Activated T-cell treated with anti-CD3 and anti-CD28 coated beads, Interleukin-2, amount 50 U/mL, for 4 hours (primary cell): ENCODE measurements around the gene CAMK2B. TPM values are rescaled to one million over a fixed set of nuclear protein-coding genes. Genes with fewer than 3 reads are reported as not detected.

ENCODE experiments used
- ATAC-seq, 2 donors: fragments of 200-7000 bp; cut with Tn5 transposase; one replicate each; pipeline ENCODE4 v1.10.0; 2021
- DNase-seq: peaks from one replicate; pipeline ENCODE4 v3.0.0-alpha.2; 2020
- H3K27me3 Mint-ChIP-seq: one replicate; pipeline ENCODE4 v1.8.0; 2021; ENCODE audit warnings: low read depth, mixed read lengths
- H3K36me3 Mint-ChIP-seq: one replicate; pipeline ENCODE4 v1.8.0; 2022; ENCODE audit warnings: mixed read lengths; ENCODE audit not compliant: insufficient read depth
- H3K4me1 Mint-ChIP-seq: one replicate; pipeline ENCODE4 v1.8.0; 2021; ENCODE audit warnings: low read depth, mixed read lengths
- H3K4me3 Mint-ChIP-seq: one replicate; pipeline ENCODE4 v1.8.0; 2021; ENCODE audit warnings: mild to moderate bottlenecking, moderate library complexity, mixed read lengths
- H3K9me3 Mint-ChIP-seq: one replicate; pipeline ENCODE4 v1.8.0; 2021; ENCODE audit warnings: mixed read lengths
- total RNA-seq, 3 donors: library from RNA; stranded (reverse); gene quantifications; one replicate each; pipeline ENCODE4 v1.2.1, GENCODE V29; 2021

Gene CAMK2B
- total RNA-seq, 3 donors from 2014 or later = 0.33 to 1.8 (median 1.6) TPM

- Mint-ChIP-seq H3K4me1 (peaks cover 6% of the 10 kb centered on the region), H3K36me3 (no peaks in the 10 kb centered on the region), H3K9me3 (no peaks in the 10 kb centered on the region), H3K4me3 (no peak overlapping the region), H3K27me3 (peaks cover 20% of the 10 kb centered on the region)
- ATAC-seq (no peak), DNase-seq (no peak)
Measured at GRCh38 chr7:44308596-44309270, 16.7 kb downstream of the CAMK2B start.

- Mint-ChIP-seq H3K36me3 (no peaks in the 10 kb centered on the region), H3K9me3 (no peaks in the 10 kb centered on the region), H3K27me3 (peaks cover 20% of the 10 kb centered on the region), H3K4me3 (no peak overlapping the region), H3K4me1 (peaks cover 6% of the 10 kb centered on the region)
- ATAC-seq (no peak), DNase-seq (no peak)
Measured at GRCh38 chr7:44307905-44308595, 17.3 kb downstream of the CAMK2B start.

- DNase-seq (no peak), ATAC-seq (peak; percentile 25 to 36)
- Mint-ChIP-seq H3K27me3 (peaks cover 18% of the 10 kb centered on the region), H3K4me3 (no peak overlapping the region), H3K9me3 (no peaks in the 10 kb centered on the region), H3K36me3 (no peaks in the 10 kb centered on the region), H3K4me1 (peaks cover 6% of the 10 kb centered on the region)
Measured at GRCh38 chr7:44307301-44307900, 18.0 kb downstream of the CAMK2B start.

- Mint-ChIP-seq H3K9me3 (no peaks in the 10 kb centered on the region), H3K36me3 (no peaks in the 10 kb centered on the region), H3K27me3 (peaks cover 12% of the 10 kb centered on the region), H3K4me1 (peaks cover 6% of the 10 kb centered on the region), H3K4me3 (no peak overlapping the region)
- ATAC-seq (no peak), DNase-seq (no peak)
Measured at GRCh38 chr7:44306606-44307005, 18.8 kb downstream of the CAMK2B start.

- Mint-ChIP-seq H3K4me3 (no peak overlapping the region), H3K36me3 (no peaks in the 10 kb centered on the region), H3K27me3 (peaks cover 13% of the 10 kb centered on the region), H3K4me1 (peaks cover 6% of the 10 kb centered on the region), H3K9me3 (no peaks in the 10 kb centered on the region)
- no peak for ATAC-seq
- no peak for DNase-seq
Measured at GRCh38 chr7:44305564-44306507, 19.6 kb downstream of the CAMK2B start.

DNA sequence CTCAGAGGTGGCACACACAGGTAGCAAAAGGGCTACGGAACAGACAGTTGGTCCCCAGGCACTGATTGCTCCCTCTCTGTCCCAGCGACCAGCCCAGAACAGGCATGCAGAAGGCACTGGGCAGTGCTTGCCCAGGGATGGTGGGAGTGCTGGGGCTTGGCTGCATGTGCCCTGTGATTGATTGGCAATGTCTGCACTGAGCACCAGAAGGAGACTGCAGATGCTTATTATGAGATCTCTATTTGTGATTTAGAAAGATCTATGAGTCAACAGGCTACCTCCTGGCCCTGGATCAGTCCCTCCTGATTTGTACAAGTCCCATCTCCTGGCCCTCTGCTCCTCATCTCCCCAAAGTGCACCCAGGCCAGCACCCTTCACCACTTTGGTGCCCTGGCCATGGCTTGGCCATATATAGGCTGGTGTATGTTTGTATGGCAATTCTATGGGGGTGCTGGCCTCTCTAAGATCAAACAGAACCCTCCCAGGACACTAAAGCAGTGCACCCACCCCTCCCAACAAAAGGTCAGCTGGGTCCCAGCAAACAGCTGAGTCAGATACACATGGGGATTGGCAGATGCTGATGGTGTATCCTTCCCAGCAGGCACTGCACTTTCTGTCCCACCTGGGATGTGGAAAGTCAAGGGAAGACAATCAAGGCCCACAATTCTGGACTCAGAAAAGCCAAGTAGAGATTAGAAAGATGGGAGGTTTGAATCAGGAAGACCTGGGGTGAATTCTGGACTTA, 30.9 kb downstream of the CAMK2B start:
- Mint-ChIP-seq H3K4me3 (no peak overlapping the region), H3K9me3 (no peaks in the 10 kb centered on the region), H3K4me1 (no peaks in the 10 kb centered on the region), H3K27me3 (peaks cover 40% of the 10 kb centered on the region), H3K36me3 (no peaks in the 10 kb centered on the region)
- DNase-seq (no peak), ATAC-seq (no peak)

- Mint-ChIP-seq H3K9me3 (no peaks in the 10 kb centered on the region), H3K4me3 (no peak overlapping the region), H3K36me3 (no peaks in the 10 kb centered on the region), H3K4me1 (no peaks in the 10 kb centered on the region), H3K27me3 (peaks cover 38% of the 10 kb centered on the region)
- ATAC-seq = no peak
- no peak for DNase-seq
Measured at GRCh38 chr7:44293561-44294324, 31.7 kb downstream of the CAMK2B start.

GRCh38 chr7:44292876-44293560, 32.4 kb downstream of the CAMK2B start:
- ATAC-seq (no peak), DNase-seq (no peak)
- Mint-ChIP-seq H3K27me3 (peaks cover 38% of the 10 kb centered on the region), H3K9me3 (no peaks in the 10 kb centered on the region), H3K4me1 (no peaks in the 10 kb centered on the region), H3K36me3 (no peaks in the 10 kb centered on the region), H3K4me3 (no peak overlapping the region)

GRCh38 chr7:44292420-44292817, 33.0 kb downstream of the CAMK2B start:
- no peak overlapping the region for H3K4me3 Mint-ChIP-seq
- H3K36me3 Mint-ChIP-seq = no peaks in the 10 kb centered on the region
- ATAC-seq (no peak), DNase-seq (no peak)
- H3K27me3 Mint-ChIP-seq = peaks cover 36% of the 10 kb centered on the region
- no peaks in the 10 kb centered on the region for H3K9me3 Mint-ChIP-seq
- no peaks in the 10 kb centered on the region for H3K4me1 Mint-ChIP-seq

GRCh38 chr7:44291733-44292419, 33.5 kb downstream of the CAMK2B start:
- H3K4me1 Mint-ChIP-seq = no peaks in the 10 kb centered on the region
- DNase-seq = no peak
- H3K27me3 Mint-ChIP-seq = peaks cover 36% of the 10 kb centered on the region

DNA sequence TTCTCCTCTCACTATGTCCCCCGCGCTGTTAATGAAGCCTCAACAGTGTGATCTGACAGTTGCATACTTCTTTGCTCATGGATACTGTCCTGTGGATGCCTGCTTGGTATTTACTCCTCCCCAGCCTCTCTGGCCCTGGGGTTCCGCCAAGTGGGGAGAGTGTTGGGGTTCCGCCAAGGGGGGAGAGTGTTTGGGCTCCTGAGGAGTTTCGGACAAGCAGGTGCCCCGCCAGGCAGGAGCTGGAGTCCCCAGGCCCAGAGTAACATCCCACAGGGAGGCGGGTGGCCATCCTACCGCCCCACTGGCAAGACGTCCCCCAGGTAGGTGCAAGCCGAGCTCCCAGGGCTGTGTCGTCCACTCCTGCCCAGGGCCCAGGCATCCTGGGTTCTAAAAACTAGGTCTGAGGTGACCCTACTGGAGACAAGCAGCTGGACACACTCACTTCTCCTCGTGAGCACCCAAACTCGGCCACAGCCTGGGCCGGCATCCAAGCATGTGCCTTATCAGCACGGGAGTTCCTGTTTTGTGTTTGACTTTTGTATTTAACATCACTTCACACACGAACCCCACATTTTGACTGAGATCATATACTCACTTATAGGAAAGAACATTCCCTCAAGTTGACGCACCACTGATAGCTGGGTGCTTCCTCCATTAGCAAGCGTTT, 34.2 kb downstream of the CAMK2B start:
- ATAC-seq (no peak), DNase-seq (peak; percentile 1)
- no peak overlapping the region for H3K4me3 Mint-ChIP-seq
- H3K36me3 Mint-ChIP-seq = no peaks in the 10 kb centered on the region
- no peaks in the 10 kb centered on the region for H3K9me3 Mint-ChIP-seq
- H3K27me3 Mint-ChIP-seq = peaks cover 35% of the 10 kb centered on the region
- no peaks in the 10 kb centered on the region for H3K4me1 Mint-ChIP-seq

More at GRCh38 chr7:44291733-44292419, 33.5 kb downstream of the CAMK2B start:
- Mint-ChIP-seq H3K36me3 (no peaks in the 10 kb centered on the region), H3K4me3 (no peak overlapping the region), H3K9me3 (no peaks in the 10 kb centered on the region)
- no peak for ATAC-seq

GRCh38 chr7:44290252-44290620, 35.2 kb downstream of the CAMK2B start:
- Mint-ChIP-seq H3K4me1 (no peaks in the 10 kb centered on the region), H3K36me3 (no peaks in the 10 kb centered on the region), H3K27me3 (peaks cover 30% of the 10 kb centered on the region), H3K9me3 (no peaks in the 10 kb centered on the region), H3K4me3 (no peak overlapping the region)
- ATAC-seq = no peak
- no peak for DNase-seq
